Spinal cord (tissue), 10 donors: ENCODE data around the gene FSIP2. TPM values are rescaled to one million over a fixed set of nuclear protein-coding genes. Genes with fewer than 3 reads are reported as not detected.

ENCODE experiments used
- DNase-seq, 6 donors: peaks; one replicate each; pipeline versions ENCODE4 v3.0.0 to v3.0.0-alpha.2; 2013 to 2015; ENCODE audit warnings: low spot score in 6 of 6, low read depth in 4 of 6
- H3K27ac ChIP-seq: one replicate; pipeline ENCODE4 v1.5.1; 2013; ENCODE audit warnings: low read depth, low read length, control low read depth
- H3K27me3 ChIP-seq: one replicate; pipeline ENCODE4 v1.6.1; 2013; ENCODE audit warnings: low read length; ENCODE audit not compliant: control insufficient read depth, insufficient read depth
- H3K36me3 ChIP-seq: one replicate; pipeline ENCODE4 v1.6.1; 2013; ENCODE audit warnings: low read length; ENCODE audit not compliant: control insufficient read depth, insufficient read depth
- H3K4me1 ChIP-seq: one replicate; pipeline ENCODE4 v1.6.1; 2013; ENCODE audit warnings: low read length; ENCODE audit not compliant: control insufficient read depth, insufficient read depth
- H3K4me3 ChIP-seq: one replicate; pipeline ENCODE4 v1.5.1; 2013; ENCODE audit warnings: low read depth, low read length, control low read depth
- H3K9me3 ChIP-seq: one replicate; pipeline ENCODE4 v1.6.1; 2013; ENCODE audit warnings: low read length; ENCODE audit not compliant: control insufficient read depth, insufficient read depth
- WGBS: methylation state at CpG from one replicate; pipeline ENCODE4 v1.1.5; 2013; ENCODE audit warnings: missing lambda C conversion rate; ENCODE audit not compliant: insufficient coverage; 5-methylcytosine and 5-hydroxymethylcytosine counted together
- long read RNA-seq, 4 donors: transcript quantifications; one replicate each; lab custom pipeline, GENCODE V29; 2026
- polyA plus RNA-seq, 2 donors: library from polyadenylated mRNA; unstranded; fragments of 120-200 nt; gene quantifications; one replicate each; pipeline ENCODE4 v1.2.1, GENCODE V29; 2013; ENCODE audit not compliant: insufficient read length in 2 of 2
- total RNA-seq, 2 donors: library from RNA; depleted of rRNA in 1 of 2; stranded (reverse); fragments of 120-200 nt in 1 of 2; fragments of >200 nt in 1 of 2; gene quantifications; one replicate each; pipeline versions ENCODE4 v1.2.3 to v1.2.4, GENCODE V29; 2013 to 2014
- donor health status: healthy.

The FSIP2 gene, protein sequence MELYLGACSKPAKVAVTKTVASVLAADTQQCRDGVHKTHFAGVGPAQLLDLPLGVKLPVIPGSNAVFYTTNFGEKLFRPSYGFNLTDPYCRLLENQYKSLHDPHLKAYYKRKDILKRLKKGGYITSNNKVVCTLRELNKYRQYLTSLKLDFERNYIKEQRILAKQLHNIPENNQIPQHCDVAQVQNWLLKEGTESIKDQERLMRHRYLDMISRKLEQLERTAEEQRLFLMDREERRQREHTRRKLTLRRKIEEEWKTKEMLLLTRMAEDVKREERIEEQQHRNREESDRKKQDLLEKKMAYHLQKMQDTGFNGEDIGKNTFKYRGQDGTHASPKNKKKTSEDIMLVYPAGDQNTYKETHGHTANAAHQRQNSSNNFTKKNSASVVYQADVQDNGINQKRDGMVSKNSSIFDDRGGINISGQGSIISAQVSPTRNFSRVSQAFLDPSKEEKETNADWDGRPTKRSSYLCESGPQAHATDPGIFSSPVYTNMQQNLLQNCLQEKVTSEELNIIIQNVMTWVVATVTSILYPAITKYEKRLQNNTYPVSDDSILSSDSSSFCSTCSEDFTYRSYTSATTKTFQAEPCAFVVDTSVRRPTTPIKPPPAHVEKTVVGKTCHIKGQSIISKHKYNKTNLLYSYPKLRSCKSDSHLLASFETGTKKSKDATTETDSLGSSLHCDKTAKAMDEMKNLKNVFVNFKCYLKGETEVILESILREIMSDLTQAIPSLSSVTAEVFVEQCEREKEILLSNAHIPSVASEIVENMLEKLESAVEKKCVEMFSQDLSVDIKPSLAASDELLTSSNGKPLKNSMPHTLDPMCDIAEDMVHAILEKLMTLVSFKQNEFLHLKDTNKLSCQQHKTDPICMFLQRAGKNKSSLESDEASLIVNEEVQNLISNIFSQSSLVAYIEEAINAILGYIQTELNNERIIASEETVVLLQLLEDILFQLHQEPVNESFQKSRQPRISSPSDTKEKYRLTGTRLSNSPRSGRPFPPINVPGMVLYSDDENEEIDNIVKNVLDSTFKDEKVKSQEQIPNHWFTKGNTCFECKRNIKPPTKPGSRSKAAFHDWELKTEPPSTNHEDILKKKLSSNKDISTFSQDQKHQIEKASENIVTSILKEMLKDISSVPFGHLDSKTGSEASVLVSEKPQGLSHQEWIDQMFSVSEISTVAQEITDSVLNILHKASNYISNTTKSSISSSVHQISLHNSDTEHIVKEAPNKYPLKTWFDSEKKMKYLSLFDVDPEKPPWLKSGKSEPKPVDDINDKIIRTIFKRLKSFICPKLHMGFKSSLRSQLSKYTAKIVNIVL (N-terminal part only)
- 1 to 10 TPM; 4.1 to 4.3 TPM for total RNA-seq
- polyA plus RNA-seq, result 1 to 10 TPM; 1.0 to 1.2 TPM
- long read RNA-seq, donor 1, result 0 reads
- long read RNA-seq, donor 2, result 0 reads
- long read RNA-seq, donor 3, result 0 reads
- long read RNA-seq, donor 4, result 0 reads

DNA sequence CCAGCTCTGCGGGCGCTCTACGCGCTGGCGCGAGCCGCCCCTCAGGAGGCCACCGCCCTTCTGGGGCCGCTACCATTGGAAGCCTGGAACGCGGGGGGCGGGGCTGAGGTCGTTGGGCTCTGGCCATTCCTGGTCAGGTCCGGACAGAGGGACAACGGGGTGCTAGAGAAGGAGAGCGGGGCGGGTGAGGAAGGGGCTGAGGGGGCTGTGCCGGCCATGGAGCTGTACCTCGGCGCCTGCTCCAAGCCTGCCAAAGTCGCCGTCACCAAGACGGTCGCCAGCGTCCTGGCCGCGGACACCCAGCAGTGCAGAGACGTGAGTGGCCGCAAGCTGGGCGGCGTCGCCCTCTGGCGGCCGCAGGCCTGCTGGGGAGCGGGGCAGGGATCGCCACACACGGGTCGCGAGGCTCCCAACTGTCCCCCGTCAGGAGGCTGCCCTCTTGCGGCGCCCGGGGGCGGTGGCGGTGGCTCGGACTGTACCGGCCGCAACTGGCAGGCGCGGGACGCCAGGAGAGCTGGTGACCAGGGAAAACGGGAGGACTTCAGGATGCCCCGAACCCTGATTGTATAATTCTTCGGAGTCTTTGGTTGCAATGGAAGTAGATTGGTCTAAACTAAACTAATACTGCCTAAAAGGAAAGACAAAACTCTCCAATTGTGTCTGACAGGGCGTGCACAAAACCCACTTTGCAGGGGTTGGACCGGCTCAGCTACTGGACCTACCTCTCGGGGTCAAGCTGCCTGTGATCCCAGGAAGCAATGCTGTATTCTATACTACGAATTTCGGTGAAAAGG, at the start of gene FSIP2:
Gene FSIP2, plus strand, starts transcription at position 126 of the 794 bp plus-strand sequence. Its CDS starts 91 bp downstream, at position 217.
- Histone ChIP-seq H3K9me3 (no peaks in the 10 kb centered on the region), H3K4me3 (peak within 1 kb of the TSS; percentile 50), H3K27me3 (peaks cover 2% of the 10 kb centered on the region), H3K36me3 (no peaks in the 10 kb centered on the region), H3K27ac (no peak within 1 kb of the TSS), H3K4me1 (peaks cover 11% of the 10 kb centered on the region)
- 11% methylated on average over 56 of the region's 59 CpGs for WGBS
- peak in 5 of 6 donors; percentile 7 to 68 (median 30) for DNase-seq

DNA sequence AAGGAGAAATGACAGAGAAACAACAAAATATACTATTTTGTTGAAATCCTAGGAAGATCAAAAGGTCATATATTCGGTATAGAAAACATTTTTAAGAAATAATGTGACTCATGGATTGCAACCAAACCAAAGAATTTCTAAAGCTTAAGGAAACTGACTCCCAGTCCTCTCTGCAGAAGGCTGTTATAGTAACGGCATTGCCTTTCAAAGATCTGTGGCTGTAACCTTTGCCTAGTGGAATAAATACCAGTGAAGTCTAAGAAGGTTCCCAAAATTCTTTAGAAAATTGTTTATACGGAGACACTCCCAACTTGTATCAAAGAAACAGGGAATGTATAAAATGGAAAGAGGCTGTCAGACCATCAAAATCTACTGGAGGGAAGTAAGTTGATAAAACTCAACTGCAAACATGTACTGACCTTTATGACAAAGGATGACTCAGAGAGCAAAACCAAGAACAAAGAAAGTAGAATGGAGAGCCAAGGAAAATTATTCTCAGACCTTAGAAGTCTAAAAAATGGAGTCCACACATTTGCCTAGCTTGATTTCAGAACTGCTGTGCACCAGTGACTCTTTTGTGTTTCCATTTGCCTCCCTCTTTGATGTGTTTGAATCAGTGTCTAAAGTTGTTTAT, 48.6 kb upstream of the FSIP2 start:
- Histone ChIP-seq H3K27me3 (no peaks in the 10 kb centered on the region), H3K9me3 (no peaks in the 10 kb centered on the region), H3K36me3 (no peaks in the 10 kb centered on the region), H3K4me1 (no peaks in the 10 kb centered on the region), H3K4me3 (no peak overlapping the region), H3K27ac (no peak overlapping the region)
- 100% methylated on average over 1 of the region's 3 CpGs for WGBS
- no peak for DNase-seq

DNA sequence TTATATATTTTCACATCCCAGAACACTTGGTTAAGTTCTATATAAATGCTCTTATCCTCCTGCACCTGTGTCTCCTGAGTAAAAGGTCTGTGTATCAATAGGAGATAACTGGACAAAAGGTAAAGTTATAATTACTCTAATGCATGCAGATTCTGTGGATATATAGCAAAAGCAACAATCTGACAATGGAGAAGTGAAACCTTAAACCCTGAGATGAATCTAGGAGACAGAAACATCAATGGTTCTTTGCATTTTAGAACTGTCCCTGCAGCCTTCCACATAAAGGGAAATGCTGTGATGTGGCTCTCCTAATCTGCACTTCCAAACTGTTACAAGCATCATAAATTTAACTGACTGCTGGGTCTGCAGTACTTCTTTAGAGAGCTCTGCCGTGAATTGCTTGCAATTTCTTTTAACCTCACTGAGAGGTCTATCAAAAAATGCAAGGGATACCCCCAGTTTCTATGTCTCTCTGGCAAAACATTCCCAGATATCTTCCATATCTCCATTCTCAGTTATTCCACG, 42.8 kb upstream of the FSIP2 start:
- Histone ChIP-seq H3K36me3 (no peaks in the 10 kb centered on the region), H3K4me1 (no peaks in the 10 kb centered on the region)
- DNase-seq, result peak in 3 of 6 donors; percentile 7 to 78 (median 11)

GRCh38 chr2:185700883-185701282, 37.7 kb upstream of the FSIP2 start:
- 55% methylated on average over 2 of the region's 4 CpGs for WGBS

More for the DNA sequence above, 42.8 kb upstream of the FSIP2 start:
- no peaks in the 10 kb centered on the region for H3K27me3 ChIP-seq
- WGBS, result 25% methylated on average over 1 of the region's 2 CpGs
- no peaks in the 10 kb centered on the region for H3K9me3 ChIP-seq
- no peak overlapping the region for H3K27ac ChIP-seq
- H3K4me3 ChIP-seq, result no peak overlapping the region

DNA sequence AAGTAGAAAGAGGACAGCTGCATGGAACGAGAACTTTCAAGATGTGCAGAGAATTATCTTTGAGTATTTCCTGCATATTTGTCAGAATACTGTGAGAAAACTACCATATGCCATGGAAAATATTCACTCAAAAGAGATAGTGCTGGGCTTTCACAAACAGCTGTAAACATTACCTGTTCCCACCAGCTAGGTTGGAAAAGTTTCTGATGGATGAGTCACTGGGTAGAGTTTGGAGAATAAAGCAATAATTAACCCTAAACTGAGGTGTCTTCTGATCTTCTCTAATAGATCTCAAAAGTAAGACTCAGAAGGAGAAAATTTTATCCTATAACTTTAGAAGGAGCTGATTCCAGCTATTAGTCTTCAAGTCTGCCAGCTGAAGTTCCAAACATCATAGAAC, 3.9 kb upstream of the FSIP2 start:
- peaks cover 11% of the 10 kb centered on the region for H3K4me1 ChIP-seq
- H3K9me3 ChIP-seq, result no peaks in the 10 kb centered on the region
- H3K36me3 ChIP-seq, result no peaks in the 10 kb centered on the region
- no peak overlapping the region for H3K4me3 ChIP-seq
- no peak overlapping the region for H3K27ac ChIP-seq
- no CpG with 5 or more reads among the region's 1 CpG for WGBS
- H3K27me3 ChIP-seq, result peaks cover 2% of the 10 kb centered on the region
- no peak for DNase-seq

More at GRCh38 chr2:185700883-185701282, 37.7 kb upstream of the FSIP2 start:
- Histone ChIP-seq H3K4me3 (no peak overlapping the region), H3K36me3 (no peaks in the 10 kb centered on the region), H3K27me3 (no peaks in the 10 kb centered on the region), H3K9me3 (peaks cover 2% of the 10 kb centered on the region), H3K27ac (no peak overlapping the region), H3K4me1 (no peaks in the 10 kb centered on the region)
- no peak for DNase-seq

DNA sequence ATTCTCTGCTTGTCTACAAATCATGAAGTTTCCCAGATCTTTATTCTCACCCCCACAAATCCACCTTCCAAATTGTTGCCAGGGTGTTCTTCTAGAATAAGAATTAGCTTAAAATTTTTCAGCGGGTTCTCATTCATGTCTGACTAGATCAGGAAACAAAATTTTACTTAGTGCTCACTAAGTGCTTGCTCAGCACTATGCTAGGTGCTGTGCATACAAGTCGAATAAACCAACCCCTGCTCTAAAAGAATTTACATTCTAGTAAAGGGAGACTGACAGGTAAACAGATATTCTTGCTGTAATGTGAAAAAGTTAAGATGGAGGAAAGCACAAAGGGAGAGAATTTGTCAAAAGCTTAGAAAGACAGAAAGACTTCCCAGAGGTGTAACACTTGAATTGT, 2.4 kb upstream of the FSIP2 start:
- Histone ChIP-seq H3K27me3 (peaks cover 2% of the 10 kb centered on the region), H3K4me3 (no peak overlapping the region), H3K9me3 (no peaks in the 10 kb centered on the region), H3K27ac (no peak overlapping the region), H3K4me1 (peaks cover 11% of the 10 kb centered on the region), H3K36me3 (no peaks in the 10 kb centered on the region)
- WGBS, result no CpG with 5 or more reads among the region's 2 CpGs
- no peak for DNase-seq

DNA sequence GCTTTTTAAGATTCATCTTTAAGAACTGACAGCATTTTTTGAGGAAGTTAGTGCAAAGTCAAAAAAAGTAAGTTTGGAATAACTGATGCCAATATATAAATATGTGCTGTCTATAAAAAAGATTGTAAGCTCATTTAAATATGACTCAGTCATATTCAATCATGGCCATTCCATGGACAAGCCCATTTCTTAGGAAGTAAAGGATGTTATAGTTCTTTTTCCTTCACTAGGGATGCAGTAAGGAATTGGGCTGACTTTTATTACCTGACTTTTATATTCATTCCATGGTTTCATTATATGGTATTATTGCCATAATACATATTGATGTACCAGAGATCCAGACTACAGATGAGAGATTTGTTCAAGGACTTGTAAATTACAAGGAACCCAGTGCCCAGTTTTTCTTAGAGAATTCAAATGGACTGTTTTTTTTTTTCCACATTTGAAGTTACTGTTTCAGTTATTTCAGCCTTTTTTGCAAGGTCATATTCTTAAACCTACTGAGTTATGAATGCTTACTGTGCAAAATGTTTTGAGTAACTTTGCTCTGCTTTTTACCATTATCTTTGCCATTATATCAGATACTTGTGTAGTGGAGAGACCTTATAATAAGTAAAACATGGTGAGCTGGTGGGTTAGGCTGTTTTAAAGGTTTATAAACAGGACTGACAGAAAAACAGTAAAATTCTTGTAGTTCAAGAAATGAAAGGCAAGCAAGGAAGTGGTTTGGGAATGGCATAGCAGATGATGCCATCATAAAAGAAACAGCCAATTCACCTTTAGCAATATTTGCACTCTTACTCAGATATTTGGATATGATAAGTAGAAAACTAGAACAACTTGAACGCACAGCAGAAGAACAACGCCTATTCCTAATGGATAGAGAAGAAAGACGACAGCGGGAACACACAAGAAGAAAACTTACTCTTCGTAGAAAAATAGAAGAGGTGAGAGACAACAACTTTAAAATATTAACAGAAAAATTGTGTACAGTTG, 7.6 kb downstream of the FSIP2 start:
- WGBS, result no CpG with 5 or more reads among the region's 5 CpGs

More for the DNA sequence above, 7.6 kb downstream of the FSIP2 start:
- H3K4me3 ChIP-seq, result no peak overlapping the region
- H3K27ac ChIP-seq, result no peak overlapping the region
- H3K9me3 ChIP-seq, result no peaks in the 10 kb centered on the region
- H3K36me3 ChIP-seq, result no peaks in the 10 kb centered on the region
- DNase-seq, result no peak
- H3K4me1 ChIP-seq, result no peaks in the 10 kb centered on the region
- H3K27me3 ChIP-seq, result no peaks in the 10 kb centered on the region
